ENCODE measurements around the gene NEDD4L.

NEDD4L gene

GRCh38 chr18:58096658-58097057, 52.6 kb downstream of the NEDD4L start:
- no peak for FAIRE-seq

DNA sequence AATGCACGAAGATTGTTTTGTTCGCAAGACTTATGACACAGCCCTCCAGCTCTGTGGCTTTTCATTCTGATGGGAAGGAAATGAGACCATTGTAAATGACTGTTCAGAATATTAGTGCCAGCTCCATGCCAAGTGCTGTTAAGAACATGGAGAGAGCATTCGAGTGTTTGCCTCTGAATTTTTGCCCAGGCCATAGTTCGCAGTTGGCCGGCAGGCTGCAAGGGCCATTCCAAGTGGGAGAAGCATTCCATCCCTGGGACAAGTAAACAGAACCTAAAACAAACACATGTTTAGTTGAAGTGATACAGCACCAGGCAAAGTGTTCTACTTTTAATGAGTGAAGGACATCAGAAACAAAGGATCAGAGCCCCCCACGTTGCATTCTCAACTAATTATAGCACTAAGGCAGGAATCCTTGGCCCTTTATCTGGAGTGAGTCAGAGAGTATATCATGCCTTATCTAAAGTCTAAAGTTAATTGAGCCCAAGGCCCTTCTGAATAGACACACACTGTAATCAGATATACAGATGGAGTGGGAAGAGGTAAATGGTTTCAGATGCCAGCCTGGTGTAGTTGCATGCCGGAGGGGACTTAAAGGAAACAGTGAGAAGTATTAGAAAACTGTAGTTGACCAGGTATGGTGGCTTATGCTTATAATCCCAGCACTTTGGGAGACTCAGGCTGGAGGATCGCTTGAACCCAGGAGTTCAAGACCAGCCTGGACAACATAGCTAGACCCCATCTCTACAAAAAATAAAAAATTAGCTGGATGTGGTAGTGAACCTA, 53.3 kb downstream of the NEDD4L start:
- no peak for FAIRE-seq

GRCh38 chr18:58097907-58098166, 53.8 kb downstream of the NEDD4L start:
- FAIRE-seq: no peak

DNA sequence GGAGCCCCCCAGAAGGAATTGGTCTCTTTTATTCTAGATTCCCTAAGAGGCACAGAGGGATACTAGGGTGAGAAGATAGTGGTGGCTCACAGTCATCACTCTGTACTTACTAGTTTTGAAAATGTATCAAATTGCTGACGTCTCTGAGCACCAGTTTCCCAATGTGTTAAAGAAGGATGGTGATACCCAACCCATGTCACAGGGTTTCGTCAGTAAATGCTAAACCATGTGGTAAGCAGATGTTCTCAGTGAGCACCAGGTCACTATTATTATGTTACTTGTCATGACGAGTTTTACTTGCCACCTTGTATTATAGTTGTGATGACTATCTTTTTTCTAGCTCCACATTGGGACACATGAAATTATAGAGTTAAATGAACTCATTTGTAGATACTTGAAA, 54.7 kb downstream of the NEDD4L start:
- no peak for FAIRE-seq

DNA sequence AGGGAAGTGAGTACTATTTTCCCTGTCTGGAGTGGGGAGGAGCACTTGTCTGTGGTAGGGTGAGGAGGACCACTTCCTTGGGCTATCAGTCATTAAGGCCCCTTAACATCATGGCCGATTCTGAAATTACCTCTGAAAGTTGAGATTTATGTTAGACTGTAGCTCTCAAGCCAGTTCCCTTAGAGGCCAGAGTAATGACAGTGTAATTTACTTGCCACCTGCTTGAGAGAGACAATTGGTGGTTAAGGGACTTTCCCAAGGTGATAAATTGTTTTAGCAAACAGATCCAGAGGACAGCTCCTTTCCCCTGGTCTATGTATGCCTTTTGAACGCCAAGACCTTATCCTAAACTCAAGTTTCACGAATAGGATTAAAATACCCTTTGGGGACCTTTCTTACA, 56.1 kb downstream of the NEDD4L start:
- no peak for FAIRE-seq

DNA sequence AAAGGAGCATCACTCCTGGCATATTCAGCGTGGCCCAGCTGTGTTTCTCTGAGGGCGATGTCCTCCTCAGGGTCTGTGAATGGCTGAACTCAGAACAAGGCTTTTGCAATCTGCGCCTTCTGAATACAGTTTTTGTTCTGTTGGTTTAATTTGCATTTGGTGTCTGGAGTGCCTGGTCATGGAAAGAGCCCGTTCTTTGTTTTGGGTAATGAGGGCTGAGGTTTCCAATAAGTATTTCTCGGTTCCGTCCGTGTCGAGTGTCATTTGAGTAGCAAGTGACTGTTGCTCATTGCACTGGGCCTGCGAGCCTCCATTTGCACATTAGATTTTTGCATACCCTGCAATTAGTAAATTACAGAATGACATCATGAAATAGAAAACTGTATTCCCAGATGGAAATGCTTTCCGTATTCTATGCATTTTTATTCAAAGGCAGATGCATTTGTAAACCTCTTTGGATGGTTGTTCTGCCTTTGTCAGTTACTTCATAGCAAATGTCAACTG, 57.3 kb downstream of the NEDD4L start:
- no peak for FAIRE-seq

GRCh38 chr18:58102018-58102417, 58.0 kb downstream of the NEDD4L start:
- no peak for FAIRE-seq

- FAIRE-seq: peak; percentile 80
Measured at GRCh38 chr18:58102875-58103274, 58.8 kb downstream of the NEDD4L start.

DNA sequence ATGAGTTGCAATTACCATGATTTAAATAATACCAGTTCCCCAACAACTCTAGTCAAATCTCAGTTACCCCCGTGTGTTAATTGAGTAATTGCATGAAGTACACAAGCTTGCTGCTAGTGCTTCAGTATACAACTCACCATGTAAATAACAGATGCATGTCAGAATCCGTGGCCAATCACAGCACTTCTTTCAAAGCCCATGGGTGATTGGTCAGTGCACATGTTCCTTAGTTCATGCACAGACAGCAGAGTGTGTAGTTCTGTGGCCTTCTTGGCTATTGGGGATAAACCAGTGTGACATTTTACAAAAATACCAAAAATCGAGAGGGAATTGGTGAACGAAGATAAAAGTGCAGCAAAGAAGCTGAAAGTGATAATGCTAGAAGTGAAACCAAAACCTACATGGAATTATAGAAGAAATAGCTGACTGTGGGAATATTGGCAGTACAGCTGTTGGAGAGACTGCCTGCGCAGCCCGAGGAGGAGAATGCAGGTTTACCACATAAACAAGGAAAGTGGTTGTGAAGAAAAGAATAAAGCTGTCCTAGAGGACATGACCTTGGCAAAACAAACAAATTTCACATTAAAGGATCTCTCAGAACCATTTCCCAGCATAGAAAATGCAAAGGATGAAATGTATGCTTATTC, 59.4 kb downstream of the NEDD4L start:
- FAIRE-seq: no peak

GRCh38 chr18:58104096-58104495, 60.1 kb downstream of the NEDD4L start:
- FAIRE-seq: no peak

DNA sequence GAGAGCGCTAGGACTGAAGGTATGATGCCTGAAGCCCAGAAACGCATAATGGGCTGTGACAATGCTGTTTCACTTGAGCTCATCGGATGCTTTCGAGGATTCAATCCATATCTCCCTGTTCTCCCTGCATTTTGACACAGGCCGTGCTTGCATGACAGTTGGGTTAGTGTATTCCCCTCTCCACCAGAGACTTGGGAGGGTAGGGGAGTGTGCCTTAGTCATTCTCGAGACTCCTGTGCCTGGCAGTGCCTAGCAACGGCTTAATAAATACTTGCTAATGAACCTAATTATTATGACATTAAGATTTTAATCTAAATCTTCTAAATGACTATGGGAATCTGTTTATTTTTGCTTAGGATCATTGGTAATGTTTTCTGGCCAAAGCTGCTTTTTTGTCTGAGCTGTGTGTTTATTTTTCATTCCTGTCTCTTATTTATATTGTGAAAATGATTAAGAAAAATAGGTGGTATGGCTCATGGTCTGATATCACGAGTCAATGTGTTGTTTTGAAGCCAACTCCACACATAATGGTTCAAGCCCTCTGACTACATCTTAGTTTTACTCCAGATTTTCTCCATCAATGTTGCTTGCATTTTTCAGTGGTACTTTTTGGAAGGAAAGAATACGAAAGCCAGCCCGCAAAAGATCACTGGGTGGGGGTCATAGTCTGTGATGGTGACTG, 61.3 kb downstream of the NEDD4L start:
- FAIRE-seq: no peak

DNA sequence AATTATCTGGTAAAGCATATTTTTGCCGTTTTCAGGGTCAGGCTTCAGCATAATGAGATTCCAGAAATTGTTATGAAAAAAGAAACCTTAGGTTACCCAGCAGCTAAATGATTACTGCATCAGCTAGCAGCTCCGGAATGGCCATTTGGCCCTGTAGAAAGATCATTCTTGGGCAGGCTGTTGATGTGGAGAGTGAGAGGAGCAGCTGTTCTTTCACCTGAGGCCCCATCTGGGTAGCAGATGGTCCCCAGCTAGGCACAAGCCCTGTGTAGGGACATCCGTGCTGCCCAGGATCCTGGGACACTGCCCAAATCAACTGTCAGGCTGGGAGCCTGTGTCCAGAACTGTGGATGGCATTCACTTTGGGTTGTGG, 61.8 kb downstream of the NEDD4L start:
- FAIRE-seq: no peak

- FAIRE-seq: no peak
Measured at GRCh38 chr18:58106289-58107070, 62.5 kb downstream of the NEDD4L start.

GRCh38 chr18:58109256-58109655, 65.2 kb downstream of the NEDD4L start:
- FAIRE-seq: no peak

GRCh38 chr18:58110398-58110797, 66.4 kb downstream of the NEDD4L start:
- no peak for FAIRE-seq

DNA sequence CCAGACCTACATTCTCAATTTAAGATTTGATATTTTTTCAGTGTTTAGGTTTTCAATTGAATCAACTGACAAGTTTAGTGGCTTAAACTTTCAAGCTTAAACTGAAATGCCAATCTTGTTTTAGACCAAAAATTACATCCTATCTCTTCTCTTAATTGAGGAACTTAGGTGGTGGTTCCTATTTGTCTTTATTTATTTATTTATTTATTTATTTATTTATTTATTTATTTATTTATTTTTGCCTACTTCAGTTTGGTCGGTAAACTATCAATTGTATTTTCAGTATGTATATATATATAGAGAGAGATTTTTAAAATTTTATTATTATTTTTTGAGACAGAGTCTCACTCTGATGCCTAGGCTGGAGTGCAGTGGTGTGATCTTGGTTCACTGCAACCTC, 68.1 kb downstream of the NEDD4L start:
- FAIRE-seq: no peak

GRCh38 chr18:58113337-58113736, 69.3 kb downstream of the NEDD4L start:
- no peak for FAIRE-seq

DNA sequence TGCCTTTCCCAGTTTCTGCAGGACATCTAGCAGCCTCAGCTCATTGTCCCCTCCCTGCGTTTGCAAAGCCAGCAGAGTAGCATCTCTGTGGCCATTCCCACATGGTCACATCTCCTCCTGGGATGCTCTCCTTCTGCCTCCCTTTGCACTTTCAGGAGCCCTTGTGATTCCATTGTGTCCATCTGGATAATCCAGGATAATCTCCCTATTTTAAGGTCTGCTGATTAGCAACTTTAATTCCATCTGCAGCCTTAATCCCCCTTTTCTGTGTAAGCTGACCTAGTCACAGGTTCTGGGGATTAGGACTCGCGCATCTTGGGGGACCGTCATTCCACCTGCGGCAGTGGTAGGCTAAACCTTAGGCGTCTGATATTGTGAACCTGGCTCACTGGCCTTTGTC, 70.7 kb downstream of the NEDD4L start:
- FAIRE-seq: no peak

DNA sequence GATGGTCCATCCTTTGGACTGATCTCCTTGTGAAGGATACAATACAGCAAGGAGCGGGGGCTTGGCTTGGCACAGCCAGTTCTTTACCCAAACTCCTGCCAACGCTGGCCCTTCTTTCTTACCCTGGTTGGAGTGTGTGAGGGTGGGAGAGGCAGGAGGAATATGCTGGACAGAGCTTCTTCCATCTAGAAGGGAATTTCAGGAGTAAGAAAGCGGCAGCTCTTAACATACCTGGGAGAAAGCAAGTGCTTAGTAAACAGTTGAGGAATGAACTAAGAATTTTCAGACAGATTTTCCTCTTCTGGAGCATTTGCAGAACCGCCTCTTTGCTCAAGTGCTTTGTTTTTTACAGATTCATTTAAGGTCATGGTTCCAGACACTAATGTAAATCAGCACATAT, 72.8 kb downstream of the NEDD4L start:
- no peak for FAIRE-seq

GRCh38 chr18:58117786-58118403, 73.9 kb downstream of the NEDD4L start:
- no peak for FAIRE-seq

DNA sequence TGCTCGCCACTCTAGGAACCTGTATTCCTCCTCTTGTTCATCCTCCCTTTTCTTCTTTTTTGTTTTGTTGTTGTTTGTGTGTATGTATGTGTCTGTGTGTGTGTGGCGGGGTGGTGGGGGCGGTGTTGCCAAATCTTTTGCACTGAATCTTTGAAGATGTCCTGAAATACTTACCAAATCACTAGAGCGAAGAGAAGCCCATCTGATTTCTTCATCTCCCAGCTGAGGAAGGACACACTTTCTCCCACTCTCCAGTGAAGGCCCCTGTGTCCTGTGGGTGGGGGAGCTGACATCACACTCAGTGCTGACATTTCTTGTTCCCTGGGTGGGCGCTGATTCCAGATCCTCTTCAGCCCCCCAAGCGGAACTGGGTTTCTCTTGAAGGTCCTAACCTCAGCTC, 74.5 kb downstream of the NEDD4L start:
- no peak for FAIRE-seq

DNA sequence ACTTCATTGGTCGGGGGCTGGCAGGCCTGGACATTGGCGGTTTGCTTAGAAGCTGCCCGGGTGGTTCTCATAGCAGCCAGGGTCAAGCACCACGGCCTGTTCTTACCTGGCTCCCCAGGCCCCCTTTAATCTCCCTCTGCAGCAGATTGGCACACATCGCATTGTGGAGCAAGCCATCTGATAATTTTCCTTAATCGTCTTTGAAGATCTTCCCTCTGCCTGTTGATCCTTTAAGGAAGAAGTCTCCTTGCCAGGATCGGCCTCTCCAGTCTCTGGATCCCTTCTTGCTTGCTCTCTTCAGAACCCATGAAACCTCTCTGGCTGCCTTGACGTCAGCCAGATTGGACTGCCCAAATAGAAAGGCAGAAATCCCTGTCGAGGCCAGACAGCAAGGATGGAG, 75.8 kb downstream of the NEDD4L start:
- no peak for FAIRE-seq

- FAIRE-seq: no peak
Measured at GRCh38 chr18:58124475-58124874, 80.4 kb downstream of the NEDD4L start.

Data from colon (tissue), 2 donors.